DOHH2 (cell line): Measurements from ENCODE around the gene RBPJ.

Experiments used
- H3F3A ChIP-seq: fragments of 200-600 bp; sonication (generic), shearing (Covaris generic); 2 replicates; pipeline ENCODE4 v1.6.0; 2016; ENCODE audit warnings: antibody characterized with exemption, mild to moderate bottlenecking; ENCODE audit not compliant: control insufficient read depth, insufficient read depth
- H3K27ac ChIP-seq: fragments of 200-600 bp; sonication (generic); 2 replicates; pipeline ENCODE4 v1.5.1; 2014; ENCODE audit warnings: low read depth, mild to moderate bottlenecking, low read length, moderate library complexity
- H3K27me3 ChIP-seq: fragments of 200-600 bp; sonication (generic); 2 replicates; pipeline ENCODE4 v1.6.1; 2014; ENCODE audit warnings: mild to moderate bottlenecking, low read length, mixed read lengths; ENCODE audit not compliant: control insufficient read depth
- H3K36me3 ChIP-seq: fragments of 200-600 bp; sonication (generic); 2 replicates; pipeline ENCODE4 v1.6.1; 2014; ENCODE audit warnings: mild to moderate bottlenecking, low read length, moderate library complexity, mixed read lengths; ENCODE audit not compliant: control insufficient read depth
- H3K4me1 ChIP-seq: fragments of 200-600 bp; sonication (generic); 2 replicates; pipeline ENCODE4 v1.6.1; 2014; ENCODE audit warnings: mild to moderate bottlenecking, low read length, mixed read lengths; ENCODE audit not compliant: control insufficient read depth
- H3K4me2 ChIP-seq: fragments of 200-600 bp; sonication (generic); 2 replicates; pipeline ENCODE4 v1.6.0; 2014; ENCODE audit warnings: mild to moderate bottlenecking, low read length, moderate library complexity
- H3K4me3 ChIP-seq: fragments of 200-600 bp; sonication (generic); 2 replicates; pipeline ENCODE4 v1.5.1; 2014; ENCODE audit warnings: mild to moderate bottlenecking, low read length, mixed read lengths
- H3K79me2 ChIP-seq: fragments of 200-600 bp; sonication (generic); 2 replicates; pipeline ENCODE4 v1.6.1; 2014; ENCODE audit warnings: mild to moderate bottlenecking, low read length, mixed read lengths; ENCODE audit not compliant: control insufficient read depth
- H3K9me2 ChIP-seq: fragments of 200-600 bp; sonication (generic); replicated peaks from 2 replicates; pipeline ENCODE4 v1.6.1; 2014; ENCODE audit warnings: mild to moderate bottlenecking, low read length, mixed read lengths; ENCODE audit not compliant: control insufficient read depth
- H3K9me3 ChIP-seq: fragments of 200-600 bp; sonication (generic); 2 replicates; pipeline ENCODE4 v1.6.1; 2014; ENCODE audit warnings: antibody characterized with exemption, low read length, mixed read lengths; ENCODE audit not compliant: control insufficient read depth, insufficient read depth
- H4K20me1 ChIP-seq: fragments of 200-600 bp; sonication (generic); 2 replicates; pipeline ENCODE4 v1.6.0; 2014; ENCODE audit warnings: low read depth, mild to moderate bottlenecking, antibody characterized with exemption, low read length, moderate library complexity; ENCODE audit not compliant: control insufficient read depth, insufficient read depth
- EZH2phosphoT487 ChIP-seq: fragments of 200-600 bp; sonication (generic); IDR thresholded peaks from 2 replicates; pipeline ENCODE4 v1.6.1; 2017; ENCODE audit warnings: borderline replicate concordance, mild to moderate bottlenecking, antibody characterized with exemption, low read length, moderate library complexity, mixed read lengths
- TF ChIP-seq, protein P1 (sequence below): fragments of 200-600 bp; sonication (generic); IDR thresholded peaks from one replicate; pipeline ENCODE4 v1.5.1; 2014; ENCODE audit warnings: antibody characterized with exemption, mild to moderate bottlenecking, low read depth, low read length; ENCODE audit not compliant: poor library complexity, severe bottlenecking

Gene RBPJ

DNA sequence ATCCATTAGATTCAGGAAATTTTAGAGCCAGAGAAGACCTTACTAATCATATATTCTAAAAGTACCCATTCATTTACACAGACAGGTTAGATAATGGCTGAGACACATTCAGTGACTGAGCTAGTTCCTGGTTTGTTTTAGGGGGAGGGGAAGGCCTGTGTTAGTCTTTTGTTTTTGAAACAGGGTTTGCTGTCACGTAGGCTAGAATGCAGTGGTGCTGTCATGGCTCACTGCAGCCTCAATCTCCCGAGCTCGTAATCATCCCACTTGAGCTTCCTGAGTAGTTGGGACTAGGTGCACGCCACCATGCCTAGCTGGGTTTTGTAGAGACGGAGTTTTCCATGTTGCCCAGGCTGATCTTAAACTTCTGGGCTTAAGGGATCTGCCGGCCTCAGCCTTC lies 10.1 kb downstream of the RBPJ start:
- Histone ChIP-seq H4K20me1 (peaks cover 28% of the 10 kb centered on the region), H3K27me3 (no peaks in the 10 kb centered on the region), H3K9me3 (no peaks in the 10 kb centered on the region), H3K4me1 (peaks cover 11% of the 10 kb centered on the region), H3K36me3 (0 out of 2 replicates have a peak, but pooled peaks cover 2% of the 10 kb centered on the region), H3K27ac (no peak overlapping the region), H3K4me3 (no peak overlapping the region), H3K79me2 (peaks cover 97% of the 10 kb centered on the region), H3K4me2 (peak overlapping the region; percentile 15), H3K9me2 (no peaks in the 10 kb centered on the region), H3F3A (0 out of 2 replicates have a peak, but pooled peaks cover 3% of the 10 kb centered on the region)
- TF ChIP-seq, protein P1, sequence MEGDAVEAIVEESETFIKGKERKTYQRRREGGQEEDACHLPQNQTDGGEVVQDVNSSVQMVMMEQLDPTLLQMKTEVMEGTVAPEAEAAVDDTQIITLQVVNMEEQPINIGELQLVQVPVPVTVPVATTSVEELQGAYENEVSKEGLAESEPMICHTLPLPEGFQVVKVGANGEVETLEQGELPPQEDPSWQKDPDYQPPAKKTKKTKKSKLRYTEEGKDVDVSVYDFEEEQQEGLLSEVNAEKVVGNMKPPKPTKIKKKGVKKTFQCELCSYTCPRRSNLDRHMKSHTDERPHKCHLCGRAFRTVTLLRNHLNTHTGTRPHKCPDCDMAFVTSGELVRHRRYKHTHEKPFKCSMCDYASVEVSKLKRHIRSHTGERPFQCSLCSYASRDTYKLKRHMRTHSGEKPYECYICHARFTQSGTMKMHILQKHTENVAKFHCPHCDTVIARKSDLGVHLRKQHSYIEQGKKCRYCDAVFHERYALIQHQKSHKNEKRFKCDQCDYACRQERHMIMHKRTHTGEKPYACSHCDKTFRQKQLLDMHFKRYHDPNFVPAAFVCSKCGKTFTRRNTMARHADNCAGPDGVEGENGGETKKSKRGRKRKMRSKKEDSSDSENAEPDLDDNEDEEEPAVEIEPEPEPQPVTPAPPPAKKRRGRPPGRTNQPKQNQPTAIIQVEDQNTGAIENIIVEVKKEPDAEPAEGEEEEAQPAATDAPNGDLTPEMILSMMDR: no peak
- no peak for TF ChIP-seq EZH2phosphoT487

DNA sequence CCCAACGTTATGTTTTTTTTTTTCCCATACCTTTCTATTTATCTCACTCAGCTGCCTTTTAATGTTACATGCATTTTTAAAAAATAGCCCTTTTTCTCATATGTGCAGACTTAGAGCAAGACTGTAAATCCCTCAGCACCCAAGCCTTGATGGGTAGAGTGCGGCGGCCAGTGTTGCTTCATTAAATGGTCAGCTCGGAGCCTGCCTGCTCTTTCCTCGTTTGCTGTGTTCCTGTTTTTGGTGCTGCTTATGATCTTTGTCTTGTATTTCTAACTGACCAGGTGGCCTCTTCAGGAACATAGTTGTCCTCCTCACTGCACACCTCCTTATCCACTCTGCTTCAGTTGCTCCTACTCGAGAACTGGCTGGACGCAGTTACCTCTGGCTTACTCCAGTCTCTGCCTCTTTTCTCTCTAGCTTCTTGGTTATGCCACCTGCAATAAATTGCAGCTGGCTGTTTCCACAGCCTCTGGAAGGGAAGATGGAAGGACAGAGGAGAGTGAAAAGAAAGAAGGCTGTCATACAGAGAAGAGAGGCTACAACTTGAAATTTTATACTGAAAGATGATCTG lies 10.7 kb downstream of the RBPJ start:
- no peak for TF ChIP-seq EZH2phosphoT487
- TF ChIP-seq, protein P1: no peak
- Histone ChIP-seq H3K36me3 (0 out of 2 replicates have a peak, but pooled peaks cover 2% of the 10 kb centered on the region), H3K4me1 (peaks cover 11% of the 10 kb centered on the region), H3K79me2 (peaks cover 97% of the 10 kb centered on the region), H3K9me2 (no peaks in the 10 kb centered on the region), H4K20me1 (peaks cover 28% of the 10 kb centered on the region), H3K4me3 (no peak overlapping the region), H3K27me3 (no peaks in the 10 kb centered on the region), H3K27ac (no peak overlapping the region), H3K9me3 (no peaks in the 10 kb centered on the region), H3F3A (0 out of 2 replicates have a peak, but pooled peaks cover 3% of the 10 kb centered on the region), H3K4me2 (no peak overlapping the region)

DNA sequence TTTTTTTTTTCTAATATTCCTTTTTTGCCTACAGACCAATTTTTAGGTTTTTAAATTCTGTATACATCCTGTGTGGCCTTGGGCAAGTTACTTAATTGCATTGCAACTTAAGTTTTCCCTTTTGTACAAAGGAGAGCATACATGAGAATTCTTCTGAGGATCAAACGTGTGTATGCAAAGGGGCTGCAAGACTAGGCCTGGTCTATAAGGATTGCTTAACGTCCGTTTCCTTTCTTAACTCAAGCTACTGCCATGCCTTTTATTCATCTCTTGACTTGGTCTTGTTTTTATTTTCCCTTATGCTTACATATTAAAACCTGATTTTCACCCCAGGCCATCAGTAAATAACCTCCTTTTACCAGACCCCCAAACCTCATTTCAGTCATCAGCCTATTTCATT lies 13.6 kb downstream of the RBPJ start:
- Histone ChIP-seq H3K27ac (no peak overlapping the region), H3F3A (0 out of 2 replicates have a peak, but pooled peaks cover 3% of the 10 kb centered on the region), H3K27me3 (no peaks in the 10 kb centered on the region), H3K36me3 (0 out of 2 replicates have a peak, but pooled peaks cover 2% of the 10 kb centered on the region), H3K4me3 (no peak overlapping the region), H3K4me2 (no peak overlapping the region), H3K9me3 (no peaks in the 10 kb centered on the region), H3K4me1 (peaks cover 11% of the 10 kb centered on the region), H3K79me2 (peaks cover 97% of the 10 kb centered on the region), H4K20me1 (peaks cover 23% of the 10 kb centered on the region), H3K9me2 (no peaks in the 10 kb centered on the region)
- TF ChIP-seq, protein P1: no peak
- no peak for TF ChIP-seq EZH2phosphoT487
